UCSD-AML1 (cell line): ENCODE measurements around the gene TCP10L.
"Not testable (repeated sequence)": the region's sequence is repeated elsewhere in the genome, so short reads cannot be mapped to it uniquely, and the experiment has no call there.

Experiments used
- DNase-seq: peaks from one replicate; lab custom pipeline; 2025; ENCODE audit not compliant: unreplicated experiment; lab: John Stamatoyannopoulos, UW

TCP10L gene

GRCh38 chr21:32585042-32585710, at the start of gene TCP10L:
Gene TCP10L, minus strand, starts transcription at chr21:32585523. Its CDS starts 1,219 bp downstream, at chr21:32584304.
- DNase-seq: no peak

- DNase-seq: no peak
Observed at GRCh38 chr21:32626621-32627196, 41.4 kb upstream of the TCP10L start.

GRCh38 chr21:32618218-32618617, 32.9 kb upstream of the TCP10L start:
- DNase-seq: not testable (repeated sequence)

- no peak for DNase-seq
Observed at GRCh38 chr21:32613436-32614043, 28.2 kb upstream of the TCP10L start.

- DNase-seq: no peak
Observed at GRCh38 chr21:32612999-32613337, 27.6 kb upstream of the TCP10L start.

- peak; percentile 89 for DNase-seq
Observed at GRCh38 chr21:32612075-32612998, 27.0 kb upstream of the TCP10L start, which contains the start of gene CFAP298. Gene CFAP298, minus strand, starts transcription at chr21:32612377. Its CDS starts 134 bp downstream, at chr21:32612243.

- peak; percentile 37 for DNase-seq
Observed at GRCh38 chr21:32611471-32611997, 26.2 kb upstream of the TCP10L start.

- DNase-seq: not testable (repeated sequence)
Observed at GRCh38 chr21:32610940-32611339, 25.6 kb upstream of the TCP10L start.

GRCh38 chr21:32608851-32609250, 23.5 kb upstream of the TCP10L start:
- no peak for DNase-seq

- DNase-seq: no peak
Observed at GRCh38 chr21:32605469-32605868, 20.1 kb upstream of the TCP10L start.

- DNase-seq: no peak
Observed at GRCh38 chr21:32604464-32604863, 19.1 kb upstream of the TCP10L start.

GRCh38 chr21:32603131-32603530, 17.8 kb upstream of the TCP10L start:
- no peak for DNase-seq

GRCh38 chr21:32602099-32602498, 16.8 kb upstream of the TCP10L start:
- no peak for DNase-seq

- no peak for DNase-seq
Observed at GRCh38 chr21:32599526-32599925, 14.2 kb upstream of the TCP10L start.

GRCh38 chr21:32599091-32599490, 13.8 kb upstream of the TCP10L start:
- DNase-seq: no peak

- DNase-seq: no peak
Observed at GRCh38 chr21:32597205-32597604, 11.9 kb upstream of the TCP10L start.

GRCh38 chr21:32595431-32595830, 10.1 kb upstream of the TCP10L start:
- DNase-seq: no peak

- no peak for DNase-seq
Observed at GRCh38 chr21:32593690-32594089, 8.4 kb upstream of the TCP10L start.

- DNase-seq: no peak
Observed at GRCh38 chr21:32592929-32593502, 7.7 kb upstream of the TCP10L start.

GRCh38 chr21:32590130-32590529, 4.8 kb upstream of the TCP10L start:
- DNase-seq: no peak

GRCh38 chr21:32587651-32588050, 2.3 kb upstream of the TCP10L start:
- no peak for DNase-seq
